Measurements from ENCODE around the gene TAAR5.
"Not testable (repeated sequence)": the region's sequence is repeated elsewhere in the genome, so short reads cannot be mapped to it uniquely, and the experiment has no call there.

Gene TAAR5

DNA sequence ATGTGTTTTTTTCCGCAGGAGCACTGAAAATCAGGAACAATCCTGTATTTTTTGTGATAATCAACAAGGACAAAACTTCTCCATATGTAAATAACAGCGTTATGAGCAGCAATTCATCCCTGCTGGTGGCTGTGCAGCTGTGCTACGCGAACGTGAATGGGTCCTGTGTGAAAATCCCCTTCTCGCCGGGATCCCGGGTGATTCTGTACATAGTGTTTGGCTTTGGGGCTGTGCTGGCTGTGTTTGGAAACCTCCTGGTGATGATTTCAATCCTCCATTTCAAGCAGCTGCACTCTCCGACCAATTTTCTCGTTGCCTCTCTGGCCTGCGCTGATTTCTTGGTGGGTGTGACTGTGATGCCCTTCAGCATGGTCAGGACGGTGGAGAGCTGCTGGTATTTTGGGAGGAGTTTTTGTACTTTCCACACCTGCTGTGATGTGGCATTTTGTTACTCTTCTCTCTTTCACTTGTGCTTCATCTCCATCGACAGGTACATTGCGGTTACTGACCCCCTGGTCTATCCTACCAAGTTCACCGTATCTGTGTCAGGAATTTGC lies 19.2 kb downstream of the TAAR5 start, which contains the start of gene TAAR6:
Gene TAAR6 (plus strand): TSS at position 102 of the 557 bp plus-strand sequence. CDS start 0 bp downstream, at position 102.
- no peak for DNase-seq (ENCODE audit: low spot score)

DNA sequence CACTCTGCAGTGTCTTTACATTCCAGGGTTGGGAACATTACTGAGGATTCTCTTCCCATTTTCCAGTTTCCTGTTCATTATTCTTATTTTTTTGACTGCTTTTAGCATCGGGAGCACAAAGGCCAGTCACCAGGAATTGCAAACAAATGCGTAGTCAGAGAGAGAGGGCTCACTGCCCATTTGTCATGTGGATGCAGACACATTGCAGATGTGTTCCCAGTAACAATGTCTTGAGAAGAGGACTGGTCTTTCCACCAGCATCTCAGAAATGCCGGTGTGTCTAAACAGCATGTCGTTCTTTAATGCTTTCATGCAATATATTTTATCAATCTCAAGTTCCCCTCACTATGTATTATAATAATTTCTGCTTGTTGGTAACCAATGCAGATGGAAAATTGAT lies 20.4 kb downstream of the TAAR5 start:
- DNase-seq (ENCODE audit: low spot score), result no peak

DNA sequence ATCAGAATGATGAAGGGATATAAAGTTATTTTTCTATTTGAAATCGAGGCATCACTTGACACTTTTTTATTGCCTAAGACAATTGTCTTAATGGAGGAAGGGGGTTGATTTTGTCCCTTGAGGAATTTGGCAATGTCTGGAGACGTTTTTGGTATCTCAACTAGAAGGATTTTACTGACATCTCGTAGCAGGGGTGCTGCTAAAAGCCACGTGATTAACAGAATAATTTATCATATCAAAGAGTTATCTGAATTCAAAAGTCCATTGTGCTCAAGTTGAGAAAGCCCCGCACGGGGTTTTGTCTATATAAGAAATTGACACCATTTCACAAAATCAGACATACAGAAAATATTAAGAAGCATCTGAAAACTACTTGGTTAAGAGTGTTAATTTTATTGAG lies 20.9 kb downstream of the TAAR5 start:
- DNase-seq (ENCODE audit: low spot score), result no peak

DNA sequence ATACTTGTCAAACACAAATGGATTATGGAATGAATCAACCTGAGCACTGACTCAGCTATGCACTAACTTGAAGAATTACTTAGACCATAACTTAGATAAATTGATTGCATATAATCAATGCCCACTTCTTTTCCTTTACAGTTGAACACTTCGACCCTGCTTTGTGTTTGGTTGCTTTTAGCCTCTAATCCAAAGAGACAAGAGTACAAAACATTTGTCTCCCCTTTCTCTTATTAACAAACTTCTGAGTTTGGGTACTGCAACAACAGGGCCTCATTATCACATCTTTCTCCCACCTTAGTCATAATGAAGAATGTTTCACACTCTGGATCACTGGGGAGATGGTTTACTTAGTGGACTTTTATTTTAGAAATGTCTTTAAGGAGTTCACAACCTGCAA lies 22.0 kb downstream of the TAAR5 start:
- no peak for DNase-seq (ENCODE audit: low spot score)

DNA sequence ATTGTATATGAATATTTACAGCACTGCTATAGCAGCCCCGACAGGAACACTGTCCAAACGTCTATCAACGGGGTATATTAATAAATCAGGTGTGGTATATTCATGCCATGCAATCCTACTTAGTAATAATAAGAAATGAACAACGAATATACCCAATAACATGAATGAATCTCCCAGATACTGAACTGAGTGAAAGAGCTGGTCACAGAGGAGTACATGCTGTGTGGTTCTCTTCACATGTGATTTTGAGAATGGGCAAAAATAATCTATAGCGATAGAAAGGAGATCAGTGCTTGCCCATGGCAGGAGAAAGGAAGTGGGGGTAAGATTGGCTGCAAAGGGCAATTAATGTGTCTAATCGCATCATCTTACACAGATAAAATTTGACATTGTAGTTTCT lies 23.1 kb downstream of the TAAR5 start:
- no peak for DNase-seq (ENCODE audit: low spot score)

DNA sequence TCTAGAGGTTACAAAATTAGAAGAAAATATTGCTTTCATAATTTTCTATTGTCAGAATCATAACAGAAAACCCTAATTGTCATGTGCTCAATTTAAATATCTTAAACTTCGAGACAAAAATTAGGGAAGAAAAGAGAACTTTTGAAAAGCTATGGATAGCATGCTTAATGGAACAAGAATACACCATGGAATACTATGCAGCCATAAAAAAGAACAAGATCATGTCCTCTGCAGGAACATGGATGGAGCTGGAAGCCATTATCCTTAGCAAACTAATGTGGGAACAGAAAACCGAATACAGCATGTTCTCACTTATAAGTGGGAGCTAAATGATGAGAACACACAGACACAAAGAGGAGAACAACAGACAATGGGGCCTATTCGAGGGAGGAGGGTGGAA lies 29.5 kb downstream of the TAAR5 start:
- not testable (repeated sequence) for DNase-seq (ENCODE audit: low spot score)

DNA sequence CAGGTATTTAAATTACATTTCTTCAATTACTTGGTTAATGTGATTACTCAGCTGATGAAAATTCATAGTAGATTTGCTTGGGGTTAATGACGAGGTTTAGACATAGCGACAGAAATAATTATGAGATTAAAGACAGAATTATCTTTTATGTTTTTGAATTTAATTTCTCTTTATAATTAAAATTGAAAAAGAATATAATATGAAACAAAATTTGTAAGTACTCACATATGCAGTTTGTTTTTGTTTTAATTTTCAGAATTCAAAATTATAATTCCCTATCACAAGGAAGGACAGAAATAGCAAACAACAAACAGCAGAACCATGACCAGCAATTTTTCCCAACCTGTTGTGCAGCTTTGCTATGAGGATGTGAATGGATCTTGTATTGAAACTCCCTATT lies 37.2 kb downstream of the TAAR5 start, which contains the start of gene TAAR8:
Gene TAAR8 (plus strand): TSS at position 301 of the 400 bp plus-strand sequence. CDS start 21 bp downstream, at position 322.
- no peak for DNase-seq (ENCODE audit: low spot score)

DNA sequence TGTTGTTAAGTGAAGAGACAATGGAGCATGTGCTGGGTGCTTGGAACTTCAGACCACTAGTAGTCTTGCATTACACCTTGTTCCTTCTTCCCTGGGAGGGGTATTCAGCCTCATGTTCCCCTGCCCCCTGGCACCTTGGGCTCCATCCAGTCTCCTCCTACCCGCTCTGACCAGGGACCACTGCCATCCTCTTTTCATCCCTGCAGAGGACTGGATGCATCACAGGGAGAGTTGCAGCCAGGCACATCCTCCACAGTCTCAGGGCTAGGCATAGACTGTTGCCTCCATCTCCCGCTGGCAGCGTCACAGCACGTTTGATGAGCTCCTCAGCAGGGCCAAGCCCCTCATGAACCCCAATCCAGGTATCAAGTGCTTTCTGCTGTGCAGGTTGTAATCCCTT lies 38.3 kb downstream of the TAAR5 start:
- no peak for DNase-seq (ENCODE audit: low spot score)

DNA sequence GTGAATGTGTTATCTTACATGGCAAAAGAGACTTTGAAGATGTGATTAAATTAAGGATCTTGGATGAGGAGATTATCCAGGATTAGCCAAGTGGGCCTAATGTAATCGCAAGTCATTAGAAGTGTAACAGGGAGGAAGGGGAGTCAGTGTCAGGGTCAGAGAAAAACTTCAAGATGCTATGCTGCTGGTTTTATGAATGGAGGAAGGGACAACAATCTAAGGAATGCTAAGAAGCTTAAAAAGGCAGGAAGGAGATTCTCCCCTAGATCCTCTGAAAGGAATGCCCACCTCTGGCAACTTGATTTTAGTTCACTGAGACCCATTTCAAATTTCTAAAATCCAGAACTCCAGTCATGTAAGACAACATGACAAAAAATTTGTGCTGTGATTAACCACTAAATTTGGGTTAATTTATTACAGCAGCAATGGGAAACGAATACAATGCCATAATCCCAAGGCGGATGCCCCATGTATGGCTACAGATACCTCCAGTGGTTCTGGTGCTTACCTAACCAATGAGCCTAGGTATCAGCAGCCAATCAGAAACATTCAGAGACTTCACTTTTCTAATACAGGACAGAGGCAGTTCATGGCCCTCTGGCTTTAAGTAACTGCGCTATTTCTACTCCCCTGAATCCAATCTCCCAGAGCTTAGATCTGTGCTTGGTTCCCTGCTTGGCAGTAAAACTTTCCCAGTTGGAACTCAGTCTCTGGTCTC lies 40.6 kb downstream of the TAAR5 start:
- DNase-seq (ENCODE audit: low spot score), result no peak

DNA sequence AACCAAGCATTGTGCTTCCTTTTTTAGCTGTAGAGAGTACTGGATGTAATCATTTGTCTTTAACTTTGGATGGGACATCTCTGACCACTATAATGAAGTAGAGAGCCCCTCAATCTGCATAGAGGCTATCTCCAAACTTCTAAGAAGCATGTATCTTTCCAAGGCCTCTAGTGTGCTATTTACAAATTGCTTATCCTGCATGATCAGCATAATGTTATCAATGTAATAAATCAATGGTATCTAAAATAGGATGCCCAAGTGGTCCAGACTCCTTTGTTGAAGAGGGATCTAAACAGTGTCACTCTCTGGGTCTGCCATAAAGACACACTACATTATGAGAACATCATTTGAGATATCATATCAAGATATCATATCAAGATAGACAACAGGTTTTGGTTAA lies 44.7 kb downstream of the TAAR5 start:
- no peak for DNase-seq (ENCODE audit: low spot score)
